Aorta (tissue), 5 donors: Measurements from ENCODE around the gene TIMP3. TPM values are rescaled to one million over a fixed set of nuclear protein-coding genes. Genes with fewer than 3 reads are reported as not detected.

ENCODE experiments used
- ATAC-seq: fragments of 200-7000 bp; cut with Tn5 transposase; one replicate; pipeline ENCODE4 v1.9.1; 2022; ENCODE audit warnings: moderate library complexity; ENCODE audit not compliant: low FRiP score
- DNase-seq, 2 donors: peaks; one replicate each; pipeline ENCODE4 v3.0.0-alpha.2; 2020
- H3K27ac ChIP-seq, 2 donors: one replicate each; pipeline ENCODE4 v1.5.1; 2013; ENCODE audit warnings: low read length in 2 of 2, mild to moderate bottlenecking in 2 of 2, moderate library complexity in 2 of 2, control low read depth in 1 of 2, inconsistent platforms in 1 of 2, low read depth in 1 of 2
- H3K27me3 ChIP-seq, 2 donors: one replicate each; pipeline ENCODE4 v1.6.1; 2013; ENCODE audit warnings: control low read depth in 1 of 2, low read length in 1 of 2, mild to moderate bottlenecking in 1 of 2, moderate library complexity in 1 of 2; ENCODE audit not compliant: insufficient read depth in 2 of 2, control insufficient read depth in 1 of 2
- H3K36me3 ChIP-seq, 2 donors: one replicate each; pipeline ENCODE4 v1.6.1; 2013; ENCODE audit warnings: control low read depth in 1 of 2, low read length in 1 of 2, mild to moderate bottlenecking in 1 of 2; ENCODE audit not compliant: insufficient read depth in 2 of 2, control insufficient read depth in 1 of 2
- H3K4me1 ChIP-seq, 2 donors: one replicate each; pipeline ENCODE4 v1.6.1; 2013; ENCODE audit warnings: low read length in 2 of 2, control low read depth in 1 of 2, mild to moderate bottlenecking in 1 of 2, moderate library complexity in 1 of 2; ENCODE audit not compliant: insufficient read depth in 2 of 2, control insufficient read depth in 1 of 2
- H3K4me3 ChIP-seq, 2 donors: one replicate each; pipeline ENCODE4 v1.5.1; 2013; ENCODE audit warnings: low read length in 2 of 2, control low read depth in 1 of 2, mild to moderate bottlenecking in 1 of 2
- H3K9me3 ChIP-seq: one replicate; pipeline ENCODE4 v1.6.1; 2013; ENCODE audit warnings: mild to moderate bottlenecking, low read length; ENCODE audit not compliant: control insufficient read depth
- WGBS, 2 donors: extraction: QIAGEN DNeasy Blood & Tissue Kit; methylation state at CpG; one replicate each; pipeline ENCODE4 v1.1.7; 2013; 5-methylcytosine and 5-hydroxymethylcytosine counted together
- intact Hi-C, 2 donors: fragments of 100-400 bp; cut with DNase I; formaldehyde crosslinking; loops; one replicate each; pipeline versions ENCODE4 v1.14.2 to v1.15.0; 2022
- polyA plus RNA-seq, 2 donors: library from polyadenylated mRNA; stranded (reverse); fragments of 200-250 nt; gene quantifications; one replicate each; pipeline ENCODE4 v1.2.3, GENCODE V29; 2013
- total RNA-seq, 2 donors: library from RNA; stranded (reverse); fragmentation: NEBNext Ultra II Directional; extraction: Animal tissue kit (Norgen Biotek cat#: 25700); gene quantifications; one replicate each; pipeline ENCODE4 v1.2.1, GENCODE V29; 2021
- donor health status: healthy with polysubstance abuse.
- donor health status: Bipolar disorder and iron deficiency.
- donor health status: DM: no; HTN: no; CAD: no.
- donor health status: DM: no; HTN: no; CAD: no.
- donor health status: DM: yes; HTN: yes; CAD: no.

TIMP3 gene
- total and polyA plus RNA-seq, 4 donors: 34.4 to 410 (median 179) TPM

DNA sequence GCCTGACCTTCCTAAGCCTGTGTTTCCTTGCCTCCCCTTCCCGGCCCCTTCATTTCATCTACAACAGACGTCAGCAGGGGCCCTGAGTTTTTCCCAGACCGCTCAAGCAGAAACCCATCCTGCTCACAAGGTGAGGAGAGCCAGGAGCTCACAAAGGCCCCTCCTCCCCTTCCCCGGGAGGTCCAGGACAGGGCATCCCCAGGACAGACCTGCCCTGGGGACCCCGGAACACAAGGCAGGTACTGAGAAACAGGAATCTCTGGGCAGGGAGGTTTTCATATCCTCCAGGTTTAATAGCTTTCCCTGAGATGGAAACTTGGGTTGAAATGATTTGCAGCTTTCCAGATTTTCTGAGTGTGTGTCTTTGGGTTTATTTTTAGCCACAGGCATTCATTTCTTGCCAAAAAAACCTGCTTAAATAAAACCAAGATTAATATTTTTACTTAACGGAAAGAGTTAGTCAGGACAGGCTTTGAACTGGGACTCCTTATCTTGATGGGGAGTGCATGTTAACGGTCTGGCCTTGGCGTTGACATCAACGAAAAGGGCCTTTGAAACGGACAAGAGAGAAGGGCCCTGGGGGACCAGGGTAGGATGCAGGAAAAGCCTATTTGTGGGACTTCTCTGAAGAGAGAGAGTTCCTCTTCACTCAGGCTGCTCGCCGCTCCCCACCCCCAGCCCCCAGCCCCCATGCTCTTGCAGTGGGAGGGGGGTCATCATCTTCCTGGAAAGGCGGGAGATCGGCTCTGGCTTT, 38.5 kb downstream of the TIMP3 start:
- 3 to 11% methylated on average over 12 to 14 of the region's 14 CpGs for WGBS, 2 donors
- H3K36me3 ChIP-seq: no peaks in the 10 kb centered on the region
- DNase-seq: no peak
- peaks cover 0 to 11% of the 10 kb centered on the region in 2 donors for H3K4me1 ChIP-seq
- ATAC-seq: peak; percentile 53
- H3K27ac ChIP-seq: peak overlapping the region; percentile 83 to 94
- H3K27me3 ChIP-seq: no peaks in the 10 kb centered on the region
- no peak overlapping the region for H3K4me3 ChIP-seq
- no peaks in the 10 kb centered on the region for H3K9me3 ChIP-seq
- intact Hi-C loops: no loop called here

DNA sequence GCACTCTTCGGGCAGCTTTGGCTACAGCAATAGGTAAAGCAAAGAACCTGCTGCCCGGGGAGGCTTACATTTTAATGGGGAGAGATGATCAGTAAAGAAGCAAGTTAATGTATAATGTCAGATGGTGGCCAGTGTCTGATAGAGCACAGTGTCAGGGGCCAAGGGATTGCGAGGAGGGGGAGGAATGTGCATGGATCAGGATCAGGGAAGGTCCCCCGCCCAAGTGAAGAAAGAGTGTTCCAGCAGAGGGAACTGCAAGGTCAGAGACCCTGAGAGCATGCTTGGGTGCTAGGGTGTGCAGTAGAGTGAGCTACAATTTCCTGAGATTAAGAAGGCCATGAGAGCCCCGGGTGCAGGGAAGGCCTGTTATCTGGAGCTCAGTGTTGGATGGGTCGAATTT, 39.7 kb downstream of the TIMP3 start:
- WGBS, 2 donors: 76 to 82% methylated on average over 6 of the region's 6 CpGs
- no peaks in the 10 kb centered on the region for H3K27me3 ChIP-seq
- ATAC-seq (no peak), DNase-seq (no peak)
- no peak overlapping the region for H3K27ac ChIP-seq
- peaks cover 4 to 11% of the 10 kb centered on the region in 2 donors for H3K4me1 ChIP-seq
- no peak overlapping the region for H3K4me3 ChIP-seq
- intact Hi-C loops: no loop called here
- H3K36me3 ChIP-seq: no peaks in the 10 kb centered on the region
- no peaks in the 10 kb centered on the region for H3K9me3 ChIP-seq

DNA sequence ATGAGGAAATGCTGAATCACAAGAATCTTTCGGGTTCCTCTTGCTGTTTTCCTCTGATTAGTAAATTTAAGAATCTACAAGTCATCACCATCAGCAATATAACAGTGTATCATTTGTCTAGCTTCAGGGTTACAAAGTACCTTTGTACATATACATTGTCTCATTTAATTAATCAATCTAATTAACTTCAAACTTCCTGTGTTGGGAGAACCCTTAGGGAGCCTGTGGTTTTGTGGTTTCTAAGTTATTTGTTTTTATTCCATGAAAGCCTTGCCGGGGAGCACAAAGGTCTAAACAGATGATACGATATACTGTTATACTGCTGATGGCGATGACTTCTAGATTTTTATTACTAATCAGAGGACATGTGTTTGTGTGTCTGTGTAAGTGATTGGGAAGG, 41.0 kb downstream of the TIMP3 start:
- ATAC-seq (no peak), DNase-seq (no peak)
- no peaks in the 10 kb centered on the region for H3K27me3 ChIP-seq
- no peak overlapping the region for H3K27ac ChIP-seq
- peaks cover 7 to 11% of the 10 kb centered on the region in 2 donors for H3K4me1 ChIP-seq
- H3K36me3 ChIP-seq: no peaks in the 10 kb centered on the region
- no peak overlapping the region for H3K4me3 ChIP-seq
- intact Hi-C loops: no loop called here
- 91 to 98% methylated on average over 4 of the region's 4 CpGs for WGBS, 2 donors
- H3K9me3 ChIP-seq: no peaks in the 10 kb centered on the region

DNA sequence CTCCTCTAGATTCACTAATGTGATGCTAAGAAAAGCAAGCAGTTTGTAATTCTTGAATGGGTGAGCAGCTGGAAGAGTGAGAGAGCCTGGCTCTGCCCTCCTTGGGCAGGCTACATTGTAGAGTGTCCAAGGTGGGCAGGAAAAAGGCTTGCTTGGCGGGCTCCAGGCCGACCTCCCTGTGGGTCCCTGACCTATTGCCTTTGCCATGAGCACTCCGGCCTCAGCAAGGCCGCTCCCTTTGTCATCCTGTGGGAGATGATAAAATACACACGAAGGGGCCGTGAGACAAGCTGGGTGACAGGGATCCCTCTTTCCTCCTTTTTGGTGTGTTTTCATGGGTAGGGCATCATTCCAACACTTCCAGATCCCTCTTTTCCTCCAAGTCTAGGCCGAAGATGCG, 41.8 kb downstream of the TIMP3 start:
- DNase-seq: no peak
- Histone ChIP-seq H3K27me3 (no peaks in the 10 kb centered on the region), H3K36me3 (no peaks in the 10 kb centered on the region), H3K9me3 (no peaks in the 10 kb centered on the region), H3K4me3 (no peak overlapping the region), H3K4me1 (peaks cover 7 to 11% of the 10 kb centered on the region in 2 donors), H3K27ac (no peak overlapping the region)
- no peak for ATAC-seq
- intact Hi-C loops: no loop called here
- 69 to 74% methylated on average over 8 of the region's 8 CpGs for WGBS, 2 donors

DNA sequence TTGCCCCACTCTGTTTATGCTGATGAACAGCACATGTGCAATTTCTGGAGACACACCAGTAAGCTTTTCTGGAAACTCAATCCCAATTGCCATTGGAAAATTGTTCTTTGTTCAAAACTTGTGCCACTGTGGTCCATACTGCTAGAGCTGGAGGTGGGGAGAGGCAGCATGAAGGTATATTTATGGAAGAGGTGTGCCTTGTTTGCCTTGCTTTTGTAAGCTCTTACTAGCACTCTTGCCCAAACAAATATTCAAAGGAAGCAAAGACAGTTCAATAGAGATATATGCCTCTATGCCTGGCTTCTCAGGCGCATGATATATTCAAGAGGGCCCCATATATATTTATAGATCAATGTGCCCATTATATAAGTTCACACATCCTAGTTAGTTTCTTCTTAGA, 42.7 kb downstream of the TIMP3 start:
- ATAC-seq: no peak
- no peak overlapping the region for H3K4me3 ChIP-seq
- H3K36me3 ChIP-seq: no peaks in the 10 kb centered on the region
- 97 to 100% methylated on average over 1 of the region's 1 CpG for WGBS, 2 donors
- H3K27ac ChIP-seq: no peak overlapping the region
- H3K27me3 ChIP-seq: no peaks in the 10 kb centered on the region
- intact Hi-C loops: no loop called here
- H3K9me3 ChIP-seq: no peaks in the 10 kb centered on the region
- no peak for DNase-seq
- peaks cover 3 to 7% of the 10 kb centered on the region in 2 donors for H3K4me1 ChIP-seq

DNA sequence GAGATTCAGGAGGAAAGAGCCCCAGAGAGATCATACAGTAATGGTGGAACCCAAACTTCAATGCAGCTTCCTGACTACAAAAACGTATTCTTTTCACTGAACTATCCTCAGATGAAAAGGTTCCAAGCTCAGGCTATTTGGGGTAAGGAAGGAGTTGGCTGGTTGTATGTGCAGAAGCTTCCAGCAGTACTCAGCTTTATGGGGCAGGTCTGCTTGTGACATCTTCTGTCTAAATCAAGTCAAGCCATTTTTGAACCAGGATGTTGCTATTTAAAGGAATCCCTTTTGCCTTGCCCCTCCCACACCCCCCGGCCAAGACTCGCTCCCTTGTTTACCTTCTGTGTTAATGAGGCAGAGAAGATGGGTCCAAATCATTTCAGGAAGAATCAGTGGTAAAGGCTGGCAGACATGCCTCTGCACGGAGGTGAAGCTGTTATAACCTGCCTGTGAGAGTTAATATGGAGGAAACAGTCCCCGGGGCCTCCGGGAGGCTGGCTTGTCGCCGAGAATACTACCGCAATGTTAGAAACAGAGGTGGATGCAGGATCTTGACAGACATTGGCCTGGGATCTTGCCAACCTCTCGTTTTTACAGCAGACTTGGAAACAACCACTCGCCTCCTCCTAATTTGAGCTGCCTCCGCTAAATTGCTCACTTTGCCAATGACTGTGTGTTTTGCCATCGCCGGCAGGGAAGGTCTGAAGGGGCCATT, 45.4 kb downstream of the TIMP3 start:
- H3K4me3 ChIP-seq: no peak overlapping the region
- H3K4me1 ChIP-seq: peaks cover 0 to 11% of the 10 kb centered on the region in 2 donors
- 5 to 8% methylated on average over 14 of the region's 14 CpGs for WGBS, 2 donors
- intact Hi-C loops: no loop called here
- H3K27me3 ChIP-seq: no peaks in the 10 kb centered on the region
- no peaks in the 10 kb centered on the region for H3K9me3 ChIP-seq
- ATAC-seq (peak; percentile 4), DNase-seq (peak in 1 of 2 donors; percentile 57)
- peak overlapping the region in 1 of 2 donors; percentile 37 for H3K27ac ChIP-seq
- no peaks in the 10 kb centered on the region for H3K36me3 ChIP-seq

DNA sequence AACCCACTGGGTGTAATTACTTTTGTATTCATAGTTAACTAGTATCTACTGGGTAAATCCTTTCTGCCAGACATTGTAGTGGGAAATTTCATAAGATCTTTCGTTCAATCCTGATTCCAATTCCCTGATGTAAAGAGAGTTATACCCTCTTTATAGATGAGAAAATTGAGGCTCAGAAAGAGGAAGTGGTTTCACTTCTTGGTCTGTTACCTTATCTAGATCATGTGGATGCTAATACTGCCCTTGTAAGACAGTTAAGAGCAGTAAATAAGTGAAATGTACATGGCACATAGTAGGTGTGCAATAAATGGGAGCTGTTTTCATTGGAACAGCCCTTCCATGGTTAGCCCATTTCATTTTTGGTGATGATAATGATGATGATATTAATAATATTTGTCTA, 46.7 kb downstream of the TIMP3 start:
- no peaks in the 10 kb centered on the region for H3K27me3 ChIP-seq
- ATAC-seq (no peak), DNase-seq (no peak)
- H3K9me3 ChIP-seq: no peaks in the 10 kb centered on the region
- H3K4me1 ChIP-seq: peaks cover 3 to 11% of the 10 kb centered on the region in 2 donors
- intact Hi-C loops: no loop called here
- no peaks in the 10 kb centered on the region for H3K36me3 ChIP-seq
- no peak overlapping the region for H3K27ac ChIP-seq
- 56 to 95% methylated on average over 1 of the region's 1 CpG for WGBS, 2 donors
- no peak overlapping the region for H3K4me3 ChIP-seq

DNA sequence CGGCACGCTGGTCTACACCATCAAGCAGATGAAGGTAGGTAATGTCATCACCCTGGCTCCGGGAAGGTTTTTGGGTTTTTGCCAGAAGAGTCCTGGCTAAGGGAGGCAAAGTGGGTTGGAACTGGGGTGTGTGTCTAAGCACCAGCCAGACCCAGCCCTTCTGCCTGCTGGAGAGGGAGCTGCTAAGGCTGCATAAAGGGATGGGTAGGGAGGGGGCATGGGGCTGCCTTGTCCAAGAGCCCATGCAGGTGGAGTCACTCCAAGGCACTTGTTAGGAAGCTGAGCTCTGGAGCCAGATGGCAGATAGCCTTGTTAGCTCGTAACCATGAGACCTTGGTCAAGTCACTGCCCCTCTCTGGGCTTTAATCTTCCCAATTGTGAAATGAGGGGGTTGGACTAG, 48.0 kb downstream of the TIMP3 start:
- H3K9me3 ChIP-seq: no peaks in the 10 kb centered on the region
- intact Hi-C loops: no loop called here
- H3K4me3 ChIP-seq: no peak overlapping the region
- no peaks in the 10 kb centered on the region for H3K36me3 ChIP-seq
- peak overlapping the region in 1 of 2 donors; percentile 52 for H3K27ac ChIP-seq
- ATAC-seq (no peak), DNase-seq (no peak)
- 43 to 48% methylated on average over 4 of the region's 4 CpGs for WGBS, 2 donors
- peaks cover 3 to 11% of the 10 kb centered on the region in 2 donors for H3K4me1 ChIP-seq
- no peaks in the 10 kb centered on the region for H3K27me3 ChIP-seq

DNA sequence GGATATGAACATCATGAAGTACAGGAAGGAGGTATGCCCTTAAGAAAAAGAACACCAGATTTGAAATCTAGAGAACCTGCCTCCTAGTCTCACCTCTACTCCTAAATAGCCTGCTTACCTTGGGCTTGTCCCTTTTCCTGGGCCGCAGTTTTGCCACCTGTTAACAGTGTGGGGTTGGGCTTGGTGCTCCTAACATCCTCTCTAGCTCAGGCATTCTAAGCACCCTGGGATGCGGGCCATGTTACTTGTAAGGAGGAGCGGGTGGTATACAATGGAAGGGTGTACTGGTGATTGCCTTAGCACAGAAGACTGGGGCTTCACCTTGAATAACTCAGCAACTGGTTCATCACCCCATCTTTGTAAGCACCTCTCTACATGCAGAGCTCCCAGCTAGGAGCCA, 48.7 kb downstream of the TIMP3 start:
- Histone ChIP-seq H3K9me3 (no peaks in the 10 kb centered on the region), H3K4me3 (no peak overlapping the region), H3K36me3 (no peaks in the 10 kb centered on the region), H3K27me3 (no peaks in the 10 kb centered on the region), H3K4me1 (peaks cover 3 to 11% of the 10 kb centered on the region in 2 donors), H3K27ac (peak overlapping the region in 1 of 2 donors; percentile 28)
- DNase-seq (no peak), ATAC-seq (no peak)
- WGBS, 2 donors: 92 to 97% methylated on average over 3 of the region's 3 CpGs
- intact Hi-C loops: loop anchor here in 1 of 2 donors (5.0 kb wide), 1 partner anchor 48 kb away; the partner anchor contains the start of gene TIMP3
